ENCODE data around the gene TMX2.
A peak's percentile ranks its signal among the peaks of the same experiment; 100 is the strongest.

Gene TMX2

DNA sequence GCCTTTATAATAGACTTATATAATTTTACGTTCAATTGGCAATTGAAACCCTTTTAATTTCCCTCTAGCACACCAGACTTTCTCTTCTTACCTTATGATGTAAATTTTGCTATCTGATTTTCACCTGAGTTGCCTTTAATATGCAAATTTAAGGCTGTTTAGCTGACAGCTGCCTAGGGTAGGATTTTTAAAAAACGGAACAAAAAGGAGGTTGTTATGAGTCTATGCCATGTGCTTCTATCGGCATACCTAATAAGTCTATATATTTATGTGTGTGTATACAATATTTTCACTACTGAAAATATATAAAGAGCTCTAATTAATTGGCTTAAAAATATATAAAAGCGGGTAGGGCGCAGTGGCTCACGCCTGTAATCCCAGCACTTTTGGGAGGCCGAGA, 17.1 kb downstream of the TMX2 start:
- TF ChIP-seq, protein P1, sequence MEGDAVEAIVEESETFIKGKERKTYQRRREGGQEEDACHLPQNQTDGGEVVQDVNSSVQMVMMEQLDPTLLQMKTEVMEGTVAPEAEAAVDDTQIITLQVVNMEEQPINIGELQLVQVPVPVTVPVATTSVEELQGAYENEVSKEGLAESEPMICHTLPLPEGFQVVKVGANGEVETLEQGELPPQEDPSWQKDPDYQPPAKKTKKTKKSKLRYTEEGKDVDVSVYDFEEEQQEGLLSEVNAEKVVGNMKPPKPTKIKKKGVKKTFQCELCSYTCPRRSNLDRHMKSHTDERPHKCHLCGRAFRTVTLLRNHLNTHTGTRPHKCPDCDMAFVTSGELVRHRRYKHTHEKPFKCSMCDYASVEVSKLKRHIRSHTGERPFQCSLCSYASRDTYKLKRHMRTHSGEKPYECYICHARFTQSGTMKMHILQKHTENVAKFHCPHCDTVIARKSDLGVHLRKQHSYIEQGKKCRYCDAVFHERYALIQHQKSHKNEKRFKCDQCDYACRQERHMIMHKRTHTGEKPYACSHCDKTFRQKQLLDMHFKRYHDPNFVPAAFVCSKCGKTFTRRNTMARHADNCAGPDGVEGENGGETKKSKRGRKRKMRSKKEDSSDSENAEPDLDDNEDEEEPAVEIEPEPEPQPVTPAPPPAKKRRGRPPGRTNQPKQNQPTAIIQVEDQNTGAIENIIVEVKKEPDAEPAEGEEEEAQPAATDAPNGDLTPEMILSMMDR (IDR thresholded peaks at IDR 0.05; ENCODE audit: insufficient read depth, low read length, poor library complexity, severe bottlenecking): no peak
- Histone ChIP-seq H3K27me3 (replicated peaks; ENCODE audit: control insufficient read depth, insufficient read depth, low read length) (no peaks in the 10 kb centered on the region), H3K36me3 (ENCODE audit: control insufficient read depth, insufficient read depth, low read length) (no peaks in the 10 kb centered on the region), H3K4me3 (replicated peaks; ENCODE audit: low read depth, low read length) (no peak overlapping the region)
- DNase-seq (ENCODE audit: extremely low read depth, insufficient read length): no peak

DNA sequence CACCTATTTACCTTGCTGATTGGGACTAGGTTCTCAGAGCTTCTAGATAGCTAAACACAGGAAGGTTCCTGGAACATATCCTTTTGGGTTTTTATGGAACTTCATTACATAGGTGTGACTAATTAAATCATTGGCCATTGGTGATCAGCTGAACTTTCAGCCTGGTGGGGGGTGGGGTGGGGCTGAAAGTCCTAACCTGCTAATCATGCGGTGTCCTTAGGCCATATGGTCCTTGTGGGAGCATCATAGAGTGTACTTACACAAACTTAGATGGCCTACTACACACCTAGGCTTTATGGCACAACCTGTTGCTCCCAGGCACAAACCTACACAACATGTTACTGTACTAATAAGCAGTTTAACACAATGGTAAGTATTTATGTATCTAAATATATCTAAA, 20.3 kb downstream of the TMX2 start:
- no peak for DNase-seq (ENCODE audit: extremely low read depth, insufficient read length)
- Histone ChIP-seq H3K4me3 (replicated peaks; ENCODE audit: low read depth, low read length) (no peak overlapping the region), H3K27me3 (replicated peaks; ENCODE audit: control insufficient read depth, insufficient read depth, low read length) (no peaks in the 10 kb centered on the region), H3K36me3 (ENCODE audit: control insufficient read depth, insufficient read depth, low read length) (peaks cover 2% of the 10 kb centered on the region)
- TF ChIP-seq, protein P1 (IDR thresholded peaks at IDR 0.05; ENCODE audit: insufficient read depth, low read length, poor library complexity, severe bottlenecking): no peak

DNA sequence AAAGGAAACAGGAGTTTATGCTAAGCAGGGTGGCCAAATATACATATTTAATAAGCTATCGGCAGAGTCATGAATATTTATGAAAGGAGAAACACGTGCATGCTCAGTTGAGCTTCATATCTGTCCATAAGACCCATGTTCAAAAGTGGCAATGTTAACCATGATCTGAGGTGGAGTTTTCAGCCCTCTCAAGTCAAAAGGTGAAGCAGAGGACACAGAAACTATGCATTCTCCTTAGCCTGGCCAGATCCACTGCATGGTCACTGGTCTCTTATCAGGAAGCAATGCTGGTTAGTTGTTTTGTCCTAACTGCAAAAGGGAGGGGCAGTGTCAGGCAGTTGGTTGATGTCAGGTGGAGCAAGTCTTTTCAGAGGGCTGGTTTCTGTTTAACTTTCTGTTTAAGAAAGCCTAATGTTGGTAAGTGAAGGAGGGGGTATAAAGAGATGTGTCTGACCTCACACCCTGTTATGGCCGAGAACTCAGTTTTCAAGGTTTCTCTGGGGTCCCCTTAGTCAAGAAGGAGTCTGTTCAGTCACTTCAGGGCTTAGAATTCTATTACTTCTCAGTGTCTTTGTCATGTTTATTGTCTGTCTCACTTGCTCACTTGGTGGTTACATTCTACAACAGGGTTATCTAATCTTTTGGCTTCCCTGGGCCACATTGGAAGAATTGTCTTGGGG, 23.4 kb downstream of the TMX2 start:
- Histone ChIP-seq H3K36me3 (ENCODE audit: control insufficient read depth, insufficient read depth, low read length) (peaks cover 10% of the 10 kb centered on the region), H3K4me3 (replicated peaks; ENCODE audit: low read depth, low read length) (no peak overlapping the region), H3K27me3 (replicated peaks; ENCODE audit: control insufficient read depth, insufficient read depth, low read length) (no peaks in the 10 kb centered on the region)
- DNase-seq (ENCODE audit: extremely low read depth, insufficient read length): no peak
- TF ChIP-seq, protein P1 (IDR thresholded peaks at IDR 0.05; ENCODE audit: insufficient read depth, low read length, poor library complexity, severe bottlenecking): no peak

DNA sequence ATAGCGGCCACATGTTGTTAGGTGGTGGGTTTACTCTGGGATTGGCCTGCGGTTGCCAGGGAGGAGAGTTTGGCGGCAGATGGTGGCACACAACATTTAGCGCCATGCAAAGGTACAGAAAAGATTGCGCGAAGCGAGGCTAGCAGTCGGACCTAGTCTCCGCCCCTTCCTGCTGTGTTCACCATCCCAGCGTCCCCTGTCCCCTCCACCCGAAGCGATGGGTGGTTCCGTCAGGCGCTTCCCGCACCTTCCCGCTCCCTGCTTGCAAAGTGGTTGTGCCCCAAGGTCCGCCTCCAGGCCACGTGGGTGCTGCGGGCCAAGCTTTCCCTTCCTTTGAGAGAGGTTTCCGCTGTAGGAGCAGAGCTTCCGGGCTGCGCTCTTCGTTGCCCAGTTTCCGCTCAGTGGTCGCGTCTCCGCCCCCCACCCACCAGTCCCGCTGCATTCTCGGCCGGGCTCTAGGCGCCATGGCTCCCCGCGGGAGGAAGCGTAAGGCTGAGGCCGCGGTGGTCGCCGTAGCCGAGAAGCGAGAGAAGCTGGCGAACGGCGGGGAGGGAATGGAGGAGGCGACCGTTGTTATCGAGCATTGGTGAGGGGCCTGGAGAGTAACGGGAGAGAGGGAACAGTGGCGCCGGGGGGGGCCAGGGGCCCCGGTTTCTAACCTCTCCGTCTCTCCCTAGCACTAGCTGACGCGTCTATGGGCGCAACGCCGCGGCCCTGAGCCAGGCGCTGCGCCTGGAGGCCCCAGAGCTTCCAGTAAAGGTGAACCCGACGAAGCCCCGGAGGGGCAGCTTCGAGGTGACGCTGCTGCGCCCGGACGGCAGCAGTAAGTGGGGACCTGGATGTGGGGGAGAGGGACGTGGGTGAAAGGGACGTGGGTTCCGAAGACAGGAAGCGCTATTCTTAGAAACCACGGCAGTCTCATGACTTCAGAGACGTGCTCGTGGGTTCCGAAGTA, 29.0 kb downstream of the TMX2 start, which contains the start of gene SELENOH:
TSS of gene SELENOH (plus strand) at position 360 of the 955 bp plus-strand sequence. CDS start at position 465, 105 bp downstream.
- DNase-seq (ENCODE audit: extremely low read depth, insufficient read length): peak; percentile 96

DNA sequence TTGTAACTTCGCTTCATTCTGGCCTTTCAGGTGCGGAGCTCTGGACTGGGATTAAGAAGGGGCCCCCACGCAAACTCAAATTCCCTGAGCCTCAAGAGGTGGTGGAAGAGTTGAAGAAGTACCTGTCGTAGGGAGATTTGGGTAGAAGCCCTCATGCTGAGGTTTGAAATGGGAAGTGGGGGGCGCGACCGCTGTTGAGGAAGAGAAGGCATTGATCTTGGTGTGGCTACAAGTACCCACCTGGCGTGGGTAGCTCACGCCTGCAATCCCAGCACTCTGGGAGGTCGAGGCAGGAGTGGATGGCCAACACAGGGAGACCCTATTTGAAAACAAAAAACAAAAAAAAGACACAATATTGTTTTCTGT, 29.7 kb downstream of the TMX2 start:
- H3K4me3 ChIP-seq (replicated peaks; ENCODE audit: low read depth, low read length): peak overlapping the region; percentile 91
- H3K27me3 ChIP-seq (replicated peaks; ENCODE audit: control insufficient read depth, insufficient read depth, low read length): no peaks in the 10 kb centered on the region
- no peak for DNase-seq (ENCODE audit: extremely low read depth, insufficient read length)
- H3K36me3 ChIP-seq (ENCODE audit: control insufficient read depth, insufficient read depth, low read length): peaks cover 29% of the 10 kb centered on the region
- TF ChIP-seq, protein P1 (IDR thresholded peaks at IDR 0.05; ENCODE audit: insufficient read depth, low read length, poor library complexity, severe bottlenecking): no peak

More for the DNA sequence above, 29.0 kb downstream of the TMX2 start, which contains the start of gene SELENOH:
- TF ChIP-seq, protein P1 (IDR thresholded peaks at IDR 0.05; ENCODE audit: insufficient read depth, low read length, poor library complexity, severe bottlenecking): no peak
- Histone ChIP-seq H3K4me3 (replicated peaks; ENCODE audit: low read depth, low read length) (peak within 1 kb of the TSS; percentile 91), H3K36me3 (ENCODE audit: control insufficient read depth, insufficient read depth, low read length) (peaks cover 29% of the 10 kb centered on the region), H3K27me3 (replicated peaks; ENCODE audit: control insufficient read depth, insufficient read depth, low read length) (no peaks in the 10 kb centered on the region)
